Gastrocnemius medialis (tissue), 4 donors: ENCODE measurements around the gene CDC42BPG.

ENCODE experiments used
- POLR2A ChIP-seq, 2 donors: fragments of 450-650 bp; IDR thresholded peaks; one replicate each; pipeline ENCODE4 v1.6.1; 2017; ENCODE audit warnings: antibody characterized with exemption in 2 of 2, mild to moderate bottlenecking in 2 of 2, moderate library complexity in 2 of 2
- TF ChIP-seq, protein P1 (sequence below), 5 experiments: fragments of 450-650 bp in 3 of 5; fragments of 200-600 bp in 2 of 5; sonication (generic) in 2 of 5; IDR thresholded peaks in 4 of 5; conservative IDR thresholded peaks in 1 of 5; 1 replicate in 4 of 5; 2 replicates in 1 of 5; pipeline ENCODE4 v1.5.1; 2016 to 2019; ENCODE audit warnings: antibody characterized with exemption in 5 of 5, mild to moderate bottlenecking in 3 of 5, moderate library complexity in 3 of 5

DNA sequence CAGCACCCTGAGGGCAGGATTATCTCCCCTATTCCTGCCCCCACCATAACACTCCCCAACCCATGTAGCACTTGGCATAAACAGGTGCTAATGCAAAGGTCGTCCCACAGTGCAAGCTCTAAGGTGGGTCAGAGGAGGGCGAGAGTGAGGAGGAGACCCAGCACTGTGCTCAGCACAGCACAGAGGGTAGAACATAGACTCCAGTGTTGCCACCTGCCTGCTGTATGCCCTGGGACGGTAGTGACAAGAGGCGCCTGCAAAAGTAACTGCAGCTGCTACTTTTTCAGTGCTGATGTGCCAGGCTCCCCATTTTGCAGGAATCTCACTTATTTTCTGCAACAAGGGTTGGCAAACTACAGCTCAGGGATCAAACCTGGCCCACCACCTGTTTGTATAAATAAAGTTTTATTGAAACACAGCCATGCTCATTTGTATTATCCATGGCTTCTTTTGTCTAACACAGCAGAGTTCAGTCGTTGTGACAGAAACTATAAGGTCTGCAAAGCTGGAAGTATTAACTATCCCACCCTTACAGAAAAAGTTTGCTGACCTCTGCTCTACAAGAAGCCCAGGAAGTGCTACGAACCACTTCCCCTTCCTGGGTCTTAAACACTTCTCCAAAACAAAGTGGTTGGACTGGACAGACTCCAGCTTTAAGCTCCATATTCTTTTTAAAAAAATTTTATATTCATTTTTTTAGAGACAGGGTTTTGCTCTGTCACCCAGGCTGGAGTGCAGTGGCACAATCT is 16.9 kb upstream of the CDC42BPG start:
- no peak for TF ChIP-seq POLR2A (IDR thresholded peaks at IDR 0.05)
- TF ChIP-seq, protein P1, sequence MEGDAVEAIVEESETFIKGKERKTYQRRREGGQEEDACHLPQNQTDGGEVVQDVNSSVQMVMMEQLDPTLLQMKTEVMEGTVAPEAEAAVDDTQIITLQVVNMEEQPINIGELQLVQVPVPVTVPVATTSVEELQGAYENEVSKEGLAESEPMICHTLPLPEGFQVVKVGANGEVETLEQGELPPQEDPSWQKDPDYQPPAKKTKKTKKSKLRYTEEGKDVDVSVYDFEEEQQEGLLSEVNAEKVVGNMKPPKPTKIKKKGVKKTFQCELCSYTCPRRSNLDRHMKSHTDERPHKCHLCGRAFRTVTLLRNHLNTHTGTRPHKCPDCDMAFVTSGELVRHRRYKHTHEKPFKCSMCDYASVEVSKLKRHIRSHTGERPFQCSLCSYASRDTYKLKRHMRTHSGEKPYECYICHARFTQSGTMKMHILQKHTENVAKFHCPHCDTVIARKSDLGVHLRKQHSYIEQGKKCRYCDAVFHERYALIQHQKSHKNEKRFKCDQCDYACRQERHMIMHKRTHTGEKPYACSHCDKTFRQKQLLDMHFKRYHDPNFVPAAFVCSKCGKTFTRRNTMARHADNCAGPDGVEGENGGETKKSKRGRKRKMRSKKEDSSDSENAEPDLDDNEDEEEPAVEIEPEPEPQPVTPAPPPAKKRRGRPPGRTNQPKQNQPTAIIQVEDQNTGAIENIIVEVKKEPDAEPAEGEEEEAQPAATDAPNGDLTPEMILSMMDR (IDR thresholded peaks at IDR 0.05 in 4 of 5, conservative IDR thresholded peaks at IDR 0.05 in 1 of 5): no peak
